HG03025 (cell line): ENCODE data around the gene VIL1.

ENCODE experiments used
- ATAC-seq: cut with Tn5 transposase; IDR thresholded peaks from one replicate; pipeline ENCODE4 v1.9.1; 2021; ENCODE audit warnings: mild to moderate bottlenecking, moderate library complexity; ENCODE audit not compliant: unreplicated experiment, low FRiP score

The VIL1 gene

DNA sequence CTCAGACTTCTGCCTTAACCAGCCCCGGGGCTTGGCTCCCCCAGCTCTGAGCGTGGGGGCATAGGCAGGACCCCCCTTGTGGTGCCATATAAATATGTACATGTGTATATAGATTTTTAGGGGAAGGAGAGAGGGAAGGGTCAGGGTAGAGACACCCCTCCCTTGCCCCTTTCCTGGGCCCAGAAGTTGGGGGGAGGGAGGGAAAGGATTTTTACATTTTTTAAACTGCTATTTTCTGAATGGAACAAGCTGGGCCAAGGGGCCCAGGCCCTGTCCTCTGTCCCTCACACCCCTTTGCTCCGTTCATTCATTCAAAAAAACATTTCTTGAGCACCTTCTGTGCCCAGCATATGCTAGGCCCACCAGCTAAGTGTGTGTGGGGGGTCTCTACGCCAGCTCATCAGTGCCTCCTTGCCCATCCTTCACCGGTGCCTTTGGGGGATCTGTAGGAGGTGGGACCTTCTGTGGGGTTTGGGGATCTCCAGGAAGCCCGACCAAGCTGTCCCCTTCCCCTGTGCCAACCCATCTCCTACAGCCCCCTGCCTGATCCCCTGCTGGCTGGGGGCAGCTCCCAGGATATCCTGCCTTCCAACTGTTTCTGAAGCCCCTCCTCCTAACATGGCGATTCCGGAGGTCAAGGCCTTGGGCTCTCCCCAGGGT, 13.7 kb upstream of the VIL1 start:
- no peak for ATAC-seq

DNA sequence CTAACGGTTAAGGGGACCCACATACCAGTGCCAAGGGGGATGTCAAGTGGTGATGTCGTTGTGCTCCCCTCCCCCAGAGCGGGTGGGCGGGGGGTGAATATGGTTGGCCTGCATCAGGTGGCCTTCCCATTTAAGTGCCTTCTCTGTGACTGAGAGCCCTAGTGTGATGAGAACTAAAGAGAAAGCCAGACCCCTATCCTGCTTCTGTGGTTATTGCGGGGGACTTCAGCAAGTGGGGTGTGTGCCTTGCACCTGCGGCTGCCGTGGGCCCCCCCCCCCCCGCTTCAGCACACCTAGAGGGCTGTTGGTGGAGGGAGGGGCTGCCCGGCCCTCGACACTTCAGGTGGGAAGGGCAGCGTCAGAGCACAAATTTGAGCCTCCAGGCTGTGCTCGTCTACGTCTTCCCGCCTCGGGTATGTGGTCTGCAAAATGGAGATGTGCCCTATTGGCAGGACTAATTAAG, 13.1 kb upstream of the VIL1 start:
- ATAC-seq: peak; percentile 19

DNA sequence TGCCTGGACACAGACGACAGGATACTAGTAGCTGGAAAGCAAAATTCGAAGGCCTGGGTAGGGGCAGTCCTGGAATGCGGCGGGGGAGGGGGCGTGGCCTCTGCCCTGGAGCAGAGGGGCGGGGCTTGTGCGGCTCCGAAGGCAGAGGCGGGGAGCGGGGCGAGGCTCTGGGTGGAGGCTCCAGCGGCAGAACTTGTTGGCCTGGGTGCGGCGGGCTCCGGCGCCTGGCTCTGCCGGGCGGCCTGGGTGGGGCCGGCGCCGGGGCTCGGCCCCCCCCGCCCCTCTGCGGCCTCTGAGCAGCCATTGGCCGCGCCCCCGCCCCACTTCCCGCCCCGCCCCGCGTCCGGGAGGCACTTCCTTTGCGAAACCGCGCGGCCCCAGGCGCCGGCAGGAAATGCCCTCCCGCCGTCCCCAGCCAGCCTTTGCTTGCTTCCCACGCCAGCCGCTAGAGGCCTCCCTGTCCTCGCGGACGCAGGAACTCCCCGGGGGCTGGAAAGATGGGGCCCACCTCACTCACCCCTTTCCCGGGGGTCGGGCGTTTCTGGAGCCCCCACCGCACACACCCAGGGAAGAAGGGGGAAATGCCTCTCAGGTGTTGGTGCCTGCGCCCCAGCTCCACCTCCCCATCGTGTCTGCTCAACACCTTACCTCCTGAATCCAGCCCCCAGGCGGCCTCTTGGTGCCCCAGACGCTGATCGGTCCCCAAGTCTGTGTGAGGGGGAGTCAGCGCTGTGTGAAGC, 12.5 kb upstream of the VIL1 start:
- ATAC-seq: peak; percentile 78

DNA sequence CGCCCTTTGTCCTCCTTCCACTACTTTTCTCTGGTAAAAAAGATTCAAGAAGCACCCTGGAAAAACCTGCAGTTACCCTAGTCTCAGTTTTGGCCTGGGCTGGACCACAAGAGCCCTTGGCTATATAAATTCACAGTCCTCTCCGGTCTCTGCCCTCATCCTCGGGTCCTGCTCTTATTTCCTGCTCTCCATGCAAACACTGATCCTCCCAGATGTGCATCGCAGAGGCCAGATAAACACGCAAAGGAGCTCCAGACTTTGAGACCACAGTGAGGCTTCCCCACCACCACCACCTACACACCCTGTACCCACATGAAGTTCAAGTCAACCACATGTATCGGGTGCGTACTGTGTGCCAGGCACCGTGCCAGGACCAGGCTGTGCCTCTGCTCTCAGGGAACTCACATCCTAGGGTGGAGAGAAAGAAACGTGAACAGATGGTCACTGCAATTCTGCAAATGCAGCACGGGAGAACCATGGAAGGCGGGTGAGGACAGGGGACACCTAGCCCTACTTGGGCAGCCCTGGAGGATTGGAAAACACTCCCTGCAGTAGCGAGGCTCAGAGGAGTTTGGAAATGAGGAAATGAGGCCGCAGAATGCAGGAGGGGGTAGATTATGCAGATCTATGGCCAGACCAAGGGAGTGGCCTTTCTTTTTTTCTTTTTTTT, 11.8 kb upstream of the VIL1 start:
- ATAC-seq: peak; percentile 7

DNA sequence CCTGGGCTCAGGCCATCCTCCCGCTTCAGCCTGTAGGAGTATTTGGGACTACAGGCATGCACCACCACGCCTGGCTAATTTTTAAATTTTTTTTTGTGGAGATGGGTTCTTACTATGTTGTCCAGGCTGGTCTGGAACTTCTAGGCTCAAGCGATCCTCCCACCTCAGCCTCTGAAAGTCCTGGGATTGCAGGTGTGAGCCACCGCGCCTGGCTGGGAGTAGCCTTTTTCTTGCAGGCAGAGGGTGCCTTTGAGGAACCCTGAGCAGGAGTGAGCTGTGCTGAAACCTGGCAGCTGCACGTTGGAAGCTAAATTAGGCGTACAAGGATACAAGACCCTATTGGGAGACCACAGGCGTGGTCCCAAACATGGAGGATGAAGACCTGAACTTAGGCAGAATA, 11.2 kb upstream of the VIL1 start:
- no peak for ATAC-seq

DNA sequence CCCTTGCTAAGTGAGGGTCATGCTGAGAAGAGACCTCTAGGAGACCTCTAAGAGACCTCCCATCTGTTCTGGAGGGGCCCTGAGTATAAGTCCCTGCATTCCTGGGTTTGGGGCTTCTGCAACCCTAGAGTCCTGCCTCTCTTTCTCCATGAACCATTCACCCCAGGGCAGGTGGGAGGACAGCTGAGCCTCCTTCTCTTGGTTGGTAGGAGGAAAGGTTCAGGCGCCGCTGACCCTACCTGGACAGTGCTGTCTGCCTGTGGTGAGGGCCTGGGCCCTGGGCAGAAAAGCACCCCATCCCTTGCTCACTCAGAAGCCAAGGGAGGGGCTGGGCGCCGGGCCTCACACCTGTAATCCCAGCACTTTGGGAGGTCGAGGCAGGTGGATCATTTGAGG, 604 bp upstream of the VIL1 start:
- ATAC-seq: no peak

DNA sequence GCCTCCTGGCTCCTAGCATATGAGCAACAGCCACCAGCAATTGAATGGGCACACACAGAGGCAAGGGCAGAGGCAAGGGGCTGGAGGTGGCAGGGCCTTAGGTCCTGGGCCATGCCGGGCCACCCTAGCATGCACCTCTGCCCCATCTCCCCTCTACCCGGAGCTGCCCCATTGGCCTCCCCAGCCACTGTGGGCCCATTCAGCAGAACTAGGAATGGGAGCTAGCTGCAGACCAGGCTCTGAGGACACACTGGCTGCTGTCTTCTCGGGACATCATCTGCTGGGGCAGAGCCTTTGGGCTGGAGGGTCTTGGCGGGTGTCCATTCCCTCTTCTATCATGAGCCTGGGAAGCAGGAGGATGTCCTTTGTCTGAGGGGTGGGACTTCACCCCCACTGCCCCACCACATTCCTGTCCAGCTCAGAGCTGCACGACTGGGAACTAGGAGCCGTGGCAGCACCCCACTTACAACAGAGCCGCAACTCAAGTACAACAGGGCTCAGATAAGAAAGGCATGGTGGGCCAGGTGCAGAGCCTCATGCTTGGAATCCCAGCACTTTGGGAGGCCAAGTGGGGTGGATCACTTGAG, 800 bp downstream of the VIL1 start:
- no peak for ATAC-seq

DNA sequence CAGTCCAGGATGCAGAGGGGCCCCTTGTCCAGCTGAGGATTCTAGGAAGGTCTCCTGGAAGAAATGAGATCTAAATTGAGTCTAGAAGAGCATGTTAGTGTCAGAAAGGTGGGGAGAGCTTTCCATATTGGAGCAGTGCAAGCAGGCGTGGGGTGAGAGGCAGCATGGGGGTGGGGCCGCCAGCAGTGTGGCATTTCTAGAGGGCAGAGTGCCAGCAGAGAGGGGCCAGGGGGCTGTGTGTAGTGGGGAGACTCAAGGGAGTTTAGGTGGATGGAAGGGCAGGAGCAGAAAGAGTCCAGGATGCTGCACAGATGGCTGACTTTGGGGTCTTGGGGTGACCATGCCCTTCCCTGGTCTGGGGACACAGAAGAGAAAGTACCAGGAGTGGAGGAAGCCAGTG, 2.1 kb downstream of the VIL1 start:
- ATAC-seq: no peak

DNA sequence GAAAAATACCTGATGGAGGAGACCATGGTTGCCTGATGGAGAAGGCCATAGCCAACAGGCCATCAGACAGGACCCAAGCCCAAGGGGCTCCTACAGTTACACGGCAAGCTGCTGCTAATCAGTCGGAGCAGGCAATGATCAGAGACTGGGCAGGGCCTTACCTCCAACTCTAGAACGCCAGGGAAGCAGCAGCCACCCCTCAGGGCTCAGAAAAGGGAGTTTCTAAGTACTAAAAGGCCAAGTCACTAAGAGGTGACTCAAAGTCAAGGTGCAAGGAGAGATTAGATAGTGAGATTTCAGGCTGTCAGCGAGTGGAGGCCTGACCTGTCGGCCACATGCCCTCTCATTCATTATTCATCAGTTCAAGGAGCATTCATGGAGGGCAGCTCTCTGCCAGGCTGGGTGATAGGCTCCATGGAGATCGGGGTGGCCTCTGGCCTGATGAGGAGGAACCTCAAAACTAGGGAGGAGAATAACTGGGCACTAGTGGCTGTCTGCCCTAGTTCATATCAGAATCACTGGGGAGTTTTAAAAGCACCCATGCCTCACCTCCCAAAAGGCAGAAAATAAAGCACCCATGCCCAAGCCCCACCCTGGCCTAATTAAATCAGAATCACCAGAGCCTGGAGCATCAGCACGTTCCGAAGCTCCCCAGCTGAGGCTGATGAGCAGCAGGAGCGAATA, 3.6 kb downstream of the VIL1 start:
- ATAC-seq: no peak

DNA sequence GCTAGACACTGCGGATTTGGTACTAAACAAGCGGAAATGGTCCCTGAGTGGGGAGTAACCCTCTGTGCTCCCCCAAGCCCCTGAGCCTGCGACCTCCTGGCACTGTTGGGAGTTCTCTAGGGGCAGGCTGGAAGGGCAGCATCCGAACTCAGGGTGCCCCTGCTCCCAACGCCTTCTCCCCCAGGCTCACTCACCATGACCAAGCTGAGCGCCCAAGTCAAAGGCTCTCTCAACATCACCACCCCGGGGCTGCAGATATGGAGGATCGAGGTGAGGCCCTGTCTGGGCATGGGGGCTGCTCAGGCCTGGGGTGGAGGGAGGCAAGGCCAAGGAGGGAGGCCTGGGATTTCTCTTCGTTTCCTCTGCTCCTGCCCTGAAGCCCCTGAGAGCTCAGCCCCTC, 4.7 kb downstream of the VIL1 start:
- no peak for ATAC-seq

DNA sequence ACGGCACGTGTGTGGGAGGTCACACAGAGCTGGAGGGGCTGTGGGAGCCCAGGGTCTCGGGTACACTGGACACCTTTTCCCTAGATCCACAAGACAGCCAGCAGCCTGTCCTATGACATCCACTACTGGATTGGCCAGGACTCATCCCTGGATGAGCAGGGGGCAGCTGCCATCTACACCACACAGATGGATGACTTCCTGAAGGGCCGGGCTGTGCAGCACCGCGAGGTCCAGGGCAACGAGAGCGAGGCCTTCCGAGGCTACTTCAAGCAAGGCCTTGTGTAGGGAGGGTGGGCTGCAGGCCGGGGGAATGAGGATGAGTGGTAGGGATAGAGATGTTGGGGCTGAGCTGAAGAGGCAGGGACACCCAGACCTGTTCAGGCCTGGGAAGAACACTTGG, 6.6 kb downstream of the VIL1 start:
- no peak for ATAC-seq

DNA sequence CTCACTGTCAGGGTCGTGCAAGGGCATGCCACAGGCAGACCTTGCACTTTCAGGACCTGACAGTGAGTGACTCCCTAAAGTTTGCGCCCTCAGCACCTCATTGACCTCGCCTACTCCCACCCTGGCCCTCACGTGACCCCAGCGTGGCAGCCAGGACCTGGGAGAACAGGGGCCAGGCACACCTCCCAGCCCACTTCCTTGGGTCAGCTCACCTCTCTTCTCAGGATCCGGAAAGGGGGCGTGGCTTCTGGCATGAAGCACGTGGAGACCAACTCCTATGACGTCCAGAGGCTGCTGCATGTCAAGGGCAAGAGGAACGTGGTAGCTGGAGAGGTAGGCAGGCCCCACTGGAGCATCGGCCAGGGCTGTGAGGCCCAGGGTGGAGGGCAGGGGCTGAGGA, 8.8 kb downstream of the VIL1 start:
- no peak for ATAC-seq

DNA sequence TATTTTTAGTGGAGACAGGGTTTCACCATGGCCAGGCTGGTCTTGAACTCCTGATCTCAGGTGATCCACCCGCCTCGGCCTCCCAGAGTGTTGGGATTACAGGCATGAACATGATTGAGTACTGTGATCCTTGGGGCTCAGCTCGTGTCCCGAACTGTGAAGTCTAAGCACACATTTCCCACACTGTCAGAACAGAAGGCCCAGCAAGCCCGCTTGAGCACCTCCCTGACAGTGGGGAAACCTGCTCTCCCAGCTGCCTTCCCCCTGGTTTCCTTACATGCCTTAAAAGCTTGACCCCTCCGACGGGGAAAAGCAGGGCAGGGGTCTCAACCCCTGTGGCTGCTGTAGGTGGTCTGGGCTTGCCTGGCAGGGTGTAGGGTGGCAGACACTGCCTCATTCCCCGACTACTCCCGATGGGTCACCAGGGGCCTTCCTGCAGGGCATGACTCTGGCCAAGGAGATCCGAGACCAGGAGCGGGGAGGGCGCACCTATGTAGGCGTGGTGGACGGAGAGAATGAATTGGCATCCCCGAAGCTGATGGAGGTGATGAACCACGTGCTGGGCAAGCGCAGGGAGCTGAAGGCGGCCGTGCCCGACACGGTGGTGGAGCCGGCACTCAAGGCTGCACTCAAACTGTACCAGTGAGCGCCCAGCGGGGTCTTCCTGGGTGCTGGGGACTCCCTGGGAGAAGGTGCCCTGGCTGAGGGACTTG, 10.1 kb downstream of the VIL1 start:
- no peak for ATAC-seq

DNA sequence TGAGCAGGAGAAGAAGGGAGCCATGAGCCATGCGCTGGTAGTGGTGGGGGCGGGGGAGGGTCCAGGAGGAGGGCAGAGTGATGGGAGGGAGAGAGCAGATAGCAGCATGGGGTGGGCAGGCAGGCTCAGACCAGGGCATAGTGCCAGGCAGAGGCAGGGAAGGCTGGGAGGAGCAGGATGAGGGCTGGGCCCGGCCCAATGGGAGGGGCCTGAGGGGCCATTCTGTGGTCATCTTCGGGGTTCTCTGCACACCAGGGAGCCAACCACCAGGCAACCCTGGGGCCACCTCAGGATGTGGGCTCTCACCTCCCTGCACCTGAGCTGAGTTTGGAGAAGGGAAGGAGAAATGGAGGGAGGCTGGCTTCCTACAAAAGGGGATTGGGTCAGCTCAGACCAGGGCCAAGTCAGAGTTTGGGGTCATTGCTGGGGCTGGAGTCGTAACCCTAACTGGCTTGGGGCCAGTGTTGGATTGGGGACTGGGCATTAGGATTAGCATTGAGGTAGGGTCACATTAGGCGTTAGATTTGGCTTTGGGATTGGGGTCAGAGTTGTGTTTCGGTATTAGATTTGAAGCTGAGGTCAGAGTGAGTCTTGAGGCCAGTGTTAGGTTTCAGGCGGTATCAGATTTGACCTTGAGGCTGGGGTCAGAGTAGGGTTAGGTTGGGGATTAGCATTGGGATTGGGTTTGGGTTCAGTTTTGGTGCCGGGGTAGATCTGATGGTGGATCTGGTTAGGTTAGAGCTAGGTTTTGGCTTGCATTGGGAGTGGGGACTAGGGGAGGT, 11.2 kb downstream of the VIL1 start:
- no peak for ATAC-seq

DNA sequence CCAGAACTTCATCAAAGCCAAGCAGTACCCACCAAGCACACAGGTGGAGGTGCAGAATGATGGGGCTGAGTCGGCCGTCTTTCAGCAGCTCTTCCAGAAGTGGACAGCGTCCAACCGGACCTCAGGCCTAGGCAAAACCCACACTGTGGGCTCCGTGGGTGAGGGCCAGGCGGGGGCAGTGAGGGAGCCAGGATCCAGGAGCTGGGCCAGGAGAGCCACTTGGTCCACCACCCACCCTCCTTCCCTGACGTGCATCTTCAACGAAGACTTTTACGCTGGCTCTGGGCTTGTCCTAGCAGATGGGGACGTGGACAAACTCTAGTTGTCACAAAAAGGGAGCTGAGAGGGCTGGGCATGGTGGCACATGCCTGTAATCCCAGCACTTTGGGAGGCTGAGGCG, 11.8 kb downstream of the VIL1 start:
- no peak for ATAC-seq

DNA sequence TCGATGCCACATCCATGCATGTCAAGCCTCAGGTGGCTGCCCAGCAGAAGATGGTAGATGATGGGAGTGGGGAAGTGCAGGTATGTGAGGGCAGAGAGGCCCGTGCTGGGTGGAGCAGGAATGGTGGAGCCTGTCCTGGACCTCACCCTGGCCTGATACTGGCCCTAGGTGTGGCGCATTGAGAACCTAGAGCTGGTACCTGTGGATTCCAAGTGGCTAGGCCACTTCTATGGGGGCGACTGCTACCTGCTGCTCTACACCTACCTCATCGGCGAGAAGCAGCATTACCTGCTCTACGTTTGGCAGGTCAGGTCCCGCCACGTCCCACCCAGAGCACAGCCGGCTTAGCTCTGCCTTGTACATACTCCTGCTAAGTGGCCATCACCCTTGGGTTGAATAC, 13.0 kb downstream of the VIL1 start:
- ATAC-seq: no peak

DNA sequence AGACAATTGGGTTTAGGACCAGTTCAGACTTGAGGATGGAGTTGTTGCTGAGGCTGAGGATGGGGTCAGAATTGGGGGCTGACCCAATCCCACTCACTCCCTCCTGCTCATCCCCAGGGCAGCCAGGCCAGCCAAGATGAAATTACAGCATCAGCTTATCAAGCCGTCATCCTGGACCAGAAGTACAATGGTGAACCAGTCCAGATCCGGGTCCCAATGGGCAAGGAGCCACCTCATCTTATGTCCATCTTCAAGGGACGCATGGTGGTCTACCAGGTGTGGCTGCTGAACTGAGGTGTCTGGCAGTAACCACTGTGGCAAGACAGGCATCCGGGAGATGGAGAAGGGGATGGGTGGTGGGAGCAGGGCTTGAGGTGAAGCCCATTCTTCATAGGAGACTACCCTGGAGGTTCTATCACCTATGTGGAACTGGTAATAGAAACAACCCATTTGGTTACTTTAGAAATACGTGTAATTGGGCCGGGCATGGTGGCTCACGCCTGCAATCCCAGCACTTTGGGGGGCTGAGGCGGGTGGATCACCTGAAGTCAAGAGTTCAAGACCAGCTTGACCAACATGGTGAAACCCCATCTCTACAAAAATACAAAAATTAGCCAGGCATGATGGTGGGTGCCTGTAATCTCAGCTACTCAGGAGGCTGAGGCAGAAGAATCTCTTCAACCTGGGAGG, 13.9 kb downstream of the VIL1 start:
- ATAC-seq: no peak

DNA sequence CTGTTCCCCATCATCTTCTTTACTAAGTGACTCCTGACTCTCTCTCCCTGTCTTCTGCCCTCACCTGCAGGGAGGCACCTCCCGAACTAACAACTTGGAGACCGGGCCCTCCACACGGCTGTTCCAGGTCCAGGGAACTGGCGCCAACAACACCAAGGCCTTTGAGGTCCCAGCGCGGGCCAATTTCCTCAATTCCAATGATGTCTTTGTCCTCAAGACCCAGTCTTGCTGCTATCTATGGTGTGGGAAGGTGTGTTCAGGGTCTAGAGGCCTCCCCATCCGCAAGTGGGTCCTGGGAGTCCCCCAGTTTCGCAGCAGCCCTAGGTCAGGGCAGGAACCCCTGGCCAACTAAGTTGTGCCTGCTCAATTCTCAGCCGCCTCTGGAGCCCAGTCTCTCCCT, 15.5 kb downstream of the VIL1 start:
- ATAC-seq: no peak
